ENCODE data around the gene SH3YL1. TPM values are rescaled to one million over a fixed set of nuclear protein-coding genes. Genes with fewer than 3 reads are reported as not detected.

SH3YL1 gene
- total and polyA plus RNA-seq, 4 donors = 35.1 to 121 (median 54.3) TPM

DNA sequence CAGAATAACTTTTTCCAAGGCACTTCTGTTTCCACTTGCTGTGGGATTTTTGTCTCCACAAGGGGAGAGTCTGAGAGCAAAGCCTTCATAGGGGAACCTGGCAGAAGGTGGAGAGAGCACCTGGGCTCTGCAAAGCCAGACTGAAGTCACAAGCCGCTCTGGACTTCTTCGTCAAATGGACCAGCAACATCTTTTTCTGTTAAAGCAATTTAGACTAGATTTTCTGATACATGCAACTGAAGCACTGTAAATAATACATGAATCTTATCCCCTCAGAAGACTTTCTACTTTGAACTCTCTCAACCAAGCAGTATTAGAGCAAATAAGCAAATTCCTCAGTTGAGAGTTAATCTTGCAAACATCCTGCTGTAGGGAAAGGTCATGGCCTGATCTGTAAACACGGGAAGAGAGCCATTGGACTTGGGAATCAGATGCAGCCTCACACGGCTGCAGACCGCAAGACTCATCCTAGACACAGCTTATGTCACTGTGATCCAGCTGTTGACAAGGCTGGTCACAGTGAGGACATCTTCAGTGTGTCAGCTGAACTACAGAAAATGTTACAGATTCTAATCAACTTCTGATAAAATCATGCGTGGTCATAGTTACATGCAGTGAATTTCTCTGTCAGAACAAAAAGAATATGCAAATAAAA is 3.2 kb downstream of the SH3YL1 start:
- TF ChIP-seq, protein P1, sequence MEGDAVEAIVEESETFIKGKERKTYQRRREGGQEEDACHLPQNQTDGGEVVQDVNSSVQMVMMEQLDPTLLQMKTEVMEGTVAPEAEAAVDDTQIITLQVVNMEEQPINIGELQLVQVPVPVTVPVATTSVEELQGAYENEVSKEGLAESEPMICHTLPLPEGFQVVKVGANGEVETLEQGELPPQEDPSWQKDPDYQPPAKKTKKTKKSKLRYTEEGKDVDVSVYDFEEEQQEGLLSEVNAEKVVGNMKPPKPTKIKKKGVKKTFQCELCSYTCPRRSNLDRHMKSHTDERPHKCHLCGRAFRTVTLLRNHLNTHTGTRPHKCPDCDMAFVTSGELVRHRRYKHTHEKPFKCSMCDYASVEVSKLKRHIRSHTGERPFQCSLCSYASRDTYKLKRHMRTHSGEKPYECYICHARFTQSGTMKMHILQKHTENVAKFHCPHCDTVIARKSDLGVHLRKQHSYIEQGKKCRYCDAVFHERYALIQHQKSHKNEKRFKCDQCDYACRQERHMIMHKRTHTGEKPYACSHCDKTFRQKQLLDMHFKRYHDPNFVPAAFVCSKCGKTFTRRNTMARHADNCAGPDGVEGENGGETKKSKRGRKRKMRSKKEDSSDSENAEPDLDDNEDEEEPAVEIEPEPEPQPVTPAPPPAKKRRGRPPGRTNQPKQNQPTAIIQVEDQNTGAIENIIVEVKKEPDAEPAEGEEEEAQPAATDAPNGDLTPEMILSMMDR (IDR thresholded peaks at IDR 0.05; ENCODE audit: control extremely low read depth, extremely low read depth) = no peak
- H3K27me3 ChIP-seq (ENCODE audit: control insufficient read depth in 3 of 3, insufficient read depth in 3 of 3, low read length in 2 of 3) = no peaks in the 10 kb centered on the region
- no peak for ATAC-seq (ENCODE audit: insufficient read depth, low FRiP score)
- H3K4me3 ChIP-seq = no peak overlapping the region
- peaks cover 7 to 29% (median 11%) of the 10 kb centered on the region in 5 donors for H3K4me1 ChIP-seq (ENCODE audit: control insufficient read depth in 5 of 5, insufficient read depth in 5 of 5, low read length in 5 of 5)
- H3K9me3 ChIP-seq (ENCODE audit: control insufficient read depth in 4 of 4, insufficient read depth in 3 of 4, low read length in 3 of 4) = peaks cover 0 to 3% (median 0%) of the 10 kb centered on the region in 4 donors
- peaks cover 0 to 7% (median 1%) of the 10 kb centered on the region in 4 donors for H3K36me3 ChIP-seq (ENCODE audit: control insufficient read depth in 4 of 4, insufficient read depth in 4 of 4, low read length in 4 of 4)
- H3K9ac ChIP-seq (ENCODE audit: insufficient read depth in 1 of 2, low read length in 2 of 2) = peak overlapping the region in 1 of 2 donors; percentile 40
- peak overlapping the region in 1 of 2 donors; percentile 49 for H3K27ac ChIP-seq (ENCODE audit: low read depth in 1 of 2, low read length in 1 of 2)
- DNase-seq = peak; percentile 49 to 82 (median 49)
- WGBS, 2 donors = 40 to 60% methylated on average over 6 of the region's 6 CpGs

DNA sequence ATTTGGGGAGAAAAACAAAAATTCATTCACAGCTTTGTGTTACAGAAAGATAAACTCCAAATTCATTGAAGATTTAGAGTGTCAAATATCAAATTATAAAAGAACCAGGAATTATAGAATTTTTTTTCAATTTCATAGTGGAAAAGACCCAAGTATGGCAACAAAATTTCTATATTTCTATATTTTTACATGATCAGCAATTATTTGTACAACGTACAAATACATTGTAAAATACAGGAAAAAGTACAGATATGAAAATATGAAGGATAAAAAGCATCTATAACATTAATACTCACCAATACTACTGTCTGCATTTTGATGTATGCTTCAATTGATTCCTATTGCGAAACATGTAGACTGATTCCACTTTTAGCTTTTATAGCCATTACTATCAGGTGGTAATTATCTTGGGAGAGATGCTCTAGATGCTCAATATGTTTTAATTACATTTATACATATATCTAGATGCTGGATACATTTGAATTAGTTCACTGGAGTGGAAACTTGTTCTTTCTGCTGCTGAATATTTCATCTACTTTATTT is 4.0 kb downstream of the SH3YL1 start:
- no peak overlapping the region for H3K9ac ChIP-seq (ENCODE audit: insufficient read depth in 1 of 2, low read length in 2 of 2)
- peaks cover 5 to 26% (median 11%) of the 10 kb centered on the region in 5 donors for H3K4me1 ChIP-seq (ENCODE audit: control insufficient read depth in 5 of 5, insufficient read depth in 5 of 5, low read length in 5 of 5)
- TF ChIP-seq, protein P1 (IDR thresholded peaks at IDR 0.05; ENCODE audit: control extremely low read depth, extremely low read depth) = no peak
- no peaks in the 10 kb centered on the region for H3K27me3 ChIP-seq (ENCODE audit: control insufficient read depth in 3 of 3, insufficient read depth in 3 of 3, low read length in 2 of 3)
- no peak overlapping the region for H3K4me3 ChIP-seq
- DNase-seq (no peak), ATAC-seq (ENCODE audit: insufficient read depth, low FRiP score) (no peak)
- H3K9me3 ChIP-seq (ENCODE audit: control insufficient read depth in 4 of 4, insufficient read depth in 3 of 4, low read length in 3 of 4) = peaks cover 0 to 3% (median 0%) of the 10 kb centered on the region in 4 donors
- H3K27ac ChIP-seq (ENCODE audit: low read depth in 1 of 2, low read length in 1 of 2) = no peak overlapping the region
- peaks cover 0 to 4% (median 1%) of the 10 kb centered on the region in 4 donors for H3K36me3 ChIP-seq (ENCODE audit: control insufficient read depth in 4 of 4, insufficient read depth in 4 of 4, low read length in 4 of 4)
- WGBS, 2 donors = 98% methylated on average over 2 of the region's 2 CpGs

DNA sequence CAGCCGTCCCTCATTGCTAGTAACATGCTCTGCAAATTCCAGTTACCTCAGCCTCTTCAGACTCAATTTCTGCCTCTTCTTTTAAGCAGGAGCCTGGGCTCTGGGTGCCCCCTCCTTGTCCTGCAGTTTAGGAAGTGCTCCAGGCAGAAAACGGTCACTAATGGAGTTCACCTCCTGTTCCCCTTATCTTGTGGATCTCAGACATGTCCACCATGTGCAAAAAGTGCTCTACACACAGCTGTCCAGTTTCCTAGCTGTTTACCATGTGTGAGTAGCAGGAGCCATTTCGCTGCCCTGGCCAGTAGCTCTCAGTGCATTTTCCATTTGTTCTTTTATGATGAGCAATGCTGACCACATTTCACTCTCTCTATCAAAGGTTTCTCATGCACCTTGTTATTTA is 4.9 kb downstream of the SH3YL1 start:
- ATAC-seq (ENCODE audit: insufficient read depth, low FRiP score) = no peak

More for the DNA sequence above, 4.9 kb downstream of the SH3YL1 start:
- 84 to 89% methylated on average over 3 of the region's 3 CpGs for WGBS, 2 donors
- TF ChIP-seq, protein P1 (IDR thresholded peaks at IDR 0.05; ENCODE audit: control extremely low read depth, extremely low read depth) = no peak
- Histone ChIP-seq H3K27me3 (ENCODE audit: control insufficient read depth in 3 of 3, insufficient read depth in 3 of 3, low read length in 2 of 3) (no peaks in the 10 kb centered on the region), H3K36me3 (ENCODE audit: control insufficient read depth in 4 of 4, insufficient read depth in 4 of 4, low read length in 4 of 4) (peaks cover 0 to 3% (median 1%) of the 10 kb centered on the region in 4 donors), H3K4me1 (ENCODE audit: control insufficient read depth in 5 of 5, insufficient read depth in 5 of 5, low read length in 5 of 5) (peaks cover 5 to 26% (median 10%) of the 10 kb centered on the region in 5 donors), H3K4me3 (no peak overlapping the region), H3K9me3 (ENCODE audit: control insufficient read depth in 4 of 4, insufficient read depth in 3 of 4, low read length in 3 of 4) (peaks cover 0 to 3% (median 0%) of the 10 kb centered on the region in 4 donors), H3K9ac (ENCODE audit: insufficient read depth in 1 of 2, low read length in 2 of 2) (no peak overlapping the region), H3K27ac (ENCODE audit: low read depth in 1 of 2, low read length in 1 of 2) (no peak overlapping the region)
- DNase-seq = no peak

Measured in lung (tissue), 12 donors.